Gastroesophageal sphincter (tissue), 4 donors: ENCODE measurements around the gene CLEC19A. TPM values are rescaled to one million over a fixed set of nuclear protein-coding genes. Genes with fewer than 3 reads are reported as not detected.

Experiments used
- ATAC-seq: fragments of 150-250 bp; one replicate; pipeline ENCODE4 v1.9.1; 2016; ENCODE audit warnings: mild to moderate bottlenecking, moderate library complexity
- H3K27ac ChIP-seq, 4 donors: fragments of 200-600 bp; sonication (generic) in 3 of 4; 1 replicate in 3 of 4; 2 replicates in 1 of 4; pipeline ENCODE4 v1.5.1; 2016 to 2019
- H3K27me3 ChIP-seq: fragments of 200-600 bp; sonication (generic); one replicate; pipeline ENCODE4 v1.5.1; 2019
- H3K36me3 ChIP-seq, 2 donors: fragments of 200-600 bp; sonication (generic); one replicate each; pipeline ENCODE4 v1.5.1; 2019; ENCODE audit warnings: control low read depth in 1 of 2
- H3K4me1 ChIP-seq, 3 donors: fragments of 200-600 bp; sonication (generic); 1 replicate in 2 of 3; 2 replicates in 1 of 3; pipeline ENCODE4 v1.5.1; 2016 to 2019; ENCODE audit warnings: control low read depth in 2 of 3
- H3K4me3 ChIP-seq, 2 donors: fragments of 200-600 bp; sonication (generic); one replicate each; pipeline ENCODE4 v1.5.1; 2019; ENCODE audit warnings: mild to moderate bottlenecking in 1 of 2, moderate library complexity in 1 of 2
- H3K9me3 ChIP-seq, 3 donors: fragments of 200-600 bp; sonication (generic); one replicate each; pipeline ENCODE4 v1.5.1; 2017 to 2019; ENCODE audit warnings: control low read depth in 2 of 3
- CTCF ChIP-seq, 4 experiments: fragments of 200-600 bp in 2 of 4; fragments of 450-650 bp in 2 of 4; sonication (generic) in 1 of 4; IDR thresholded peaks; one replicate each; pipeline ENCODE4 v1.5.1; 2017 to 2019; ENCODE audit warnings: antibody characterized with exemption in 4 of 4, mild to moderate bottlenecking in 2 of 4, moderate library complexity in 2 of 4
- EP300 ChIP-seq: sonication (generic); formaldehyde crosslinking; IDR thresholded peaks from one replicate; pipeline ENCODE4 v1.6.1; 2017; ENCODE audit warnings: antibody characterized with exemption, mild to moderate bottlenecking
- POLR2A ChIP-seq, 2 donors: fragments of 450-650 bp; IDR thresholded peaks; one replicate each; pipeline ENCODE4 v1.6.1; 2017; ENCODE audit warnings: antibody characterized with exemption in 2 of 2, mild to moderate bottlenecking in 2 of 2, moderate library complexity in 1 of 2
- POLR2AphosphoS5 ChIP-seq: sonication (generic); formaldehyde crosslinking; IDR thresholded peaks from one replicate; pipeline ENCODE4 v1.6.1; 2017; ENCODE audit warnings: antibody characterized with exemption
- WGBS, 2 donors: methylation state at CpG; one replicate each; pipeline ENCODE4 v1.1.5; 2018; ENCODE audit warnings: low coverage in 1 of 2; 5-methylcytosine and 5-hydroxymethylcytosine counted together
- total RNA-seq, 4 donors: library from RNA; depleted of rRNA; stranded (reverse); fragments of >200 nt; gene quantifications; one replicate each; pipeline ENCODE4 v1.1.0, GENCODE V29; 2016

Gene CLEC19A
- total RNA-seq, 4 donors from 2014 or later = not detected

GRCh38 chr16:19245326-19245925 lies 40.1 kb upstream of the CLEC19A start:
- ATAC-seq = no peak
- Histone ChIP-seq H3K4me3 (no peak overlapping the region), H3K36me3 (no peaks in the 10 kb centered on the region), H3K9me3 (no peaks in the 10 kb centered on the region), H3K4me1 (peaks cover 0 to 3% (median 0%) of the 10 kb centered on the region in 3 donors), H3K27me3 (no peaks in the 10 kb centered on the region), H3K27ac (no peak overlapping the region)
- WGBS, 2 donors = 50 to 77% methylated on average over 2 to 4 of the region's 8 CpGs
- TF ChIP-seq EP300 (no peak), POLR2A (IDR thresholded peaks at IDR 0.05) (no peak), CTCF (IDR thresholded peaks at IDR 0.05) (no peak)

- H3K9me3 ChIP-seq = no peaks in the 10 kb centered on the region
- no peaks in the 10 kb centered on the region for H3K4me1 ChIP-seq
- H3K4me3 ChIP-seq = no peak overlapping the region
- TF ChIP-seq POLR2AphosphoS5 = no peak
- 75% methylated on average over 2 of the region's 2 CpGs; no CpG with 5 or more reads in 1 of the 2 donors for WGBS, 2 donors
- H3K27ac ChIP-seq = no peak overlapping the region
- no peaks in the 10 kb centered on the region for H3K27me3 ChIP-seq
- no peaks in the 10 kb centered on the region for H3K36me3 ChIP-seq
- no peak for ATAC-seq
These were observed 32.6 kb upstream of the CLEC19A start for GRCh38 chr16:19252904-19253303.

- TF ChIP-seq EP300 (no peak), POLR2AphosphoS5 (no peak), CTCF (IDR thresholded peaks at IDR 0.05) (no peak), POLR2A (IDR thresholded peaks at IDR 0.05) (no peak)
- WGBS, 2 donors = 55 to 59% methylated on average over 3 of the region's 4 CpGs
- H3K9me3 ChIP-seq = no peaks in the 10 kb centered on the region
- H3K36me3 ChIP-seq = no peaks in the 10 kb centered on the region
- H3K27me3 ChIP-seq = no peaks in the 10 kb centered on the region
- no peak overlapping the region for H3K27ac ChIP-seq
- H3K4me3 ChIP-seq = no peak overlapping the region
- no peaks in the 10 kb centered on the region for H3K4me1 ChIP-seq
- ATAC-seq = no peak
These were observed 30.9 kb upstream of the CLEC19A start for GRCh38 chr16:19254611-19255010.

- Histone ChIP-seq H3K36me3 (no peaks in the 10 kb centered on the region), H3K4me1 (no peaks in the 10 kb centered on the region), H3K4me3 (no peak overlapping the region), H3K27ac (no peak overlapping the region), H3K9me3 (no peaks in the 10 kb centered on the region), H3K27me3 (no peaks in the 10 kb centered on the region)
- ATAC-seq = no peak
- WGBS, 2 donors = 92 to 93% methylated on average over 3 of the region's 4 CpGs
- TF ChIP-seq POLR2AphosphoS5 (no peak), POLR2A (IDR thresholded peaks at IDR 0.05) (no peak), EP300 (no peak), CTCF (IDR thresholded peaks at IDR 0.05) (no peak)
These were observed 21.3 kb upstream of the CLEC19A start for GRCh38 chr16:19264123-19264673.

GRCh38 chr16:19265380-19265930 lies 20.1 kb upstream of the CLEC19A start:
- Histone ChIP-seq H3K4me3 (no peak overlapping the region), H3K36me3 (no peaks in the 10 kb centered on the region), H3K9me3 (no peaks in the 10 kb centered on the region), H3K27me3 (no peaks in the 10 kb centered on the region), H3K4me1 (no peaks in the 10 kb centered on the region), H3K27ac (no peak overlapping the region)
- no peak for ATAC-seq
- TF ChIP-seq POLR2AphosphoS5 (no peak), POLR2A (IDR thresholded peaks at IDR 0.05) (no peak), CTCF (IDR thresholded peaks at IDR 0.05) (no peak)
- 66 to 83% methylated on average over 6 to 7 of the region's 9 CpGs for WGBS, 2 donors
